ENCODE measurements around the gene FGR. TPM values are rescaled to one million over a fixed set of nuclear protein-coding genes. Genes with fewer than 3 reads are reported as not detected.

Gene FGR
- polyA plus RNA-seq, 1 donor: 4.0 TPM

- H3K36me3 ChIP-seq (ENCODE audit: control insufficient read depth, insufficient read depth, low read length): no peaks in the 10 kb centered on the region
- H3K4me3 ChIP-seq (ENCODE audit: low read length): peak overlapping the region; percentile 19
- peaks cover 2% of the 10 kb centered on the region for H3K27me3 ChIP-seq (ENCODE audit: control insufficient read depth, insufficient read depth, low read length)
- no peaks in the 10 kb centered on the region for H3K9me3 ChIP-seq (ENCODE audit: control insufficient read depth, low read depth, low read length)
- no peak overlapping the region for H3K27ac ChIP-seq (ENCODE audit: low read length)
- DNase-seq: peak; percentile 58 to 61
- 80% methylated on average over 1 of the region's 36 CpGs for WGBS (ENCODE audit: insufficient coverage, low lambda C conversion rate)
- H3K4me1 ChIP-seq (ENCODE audit: control insufficient read depth, insufficient read depth, low read length): peaks cover 16% of the 10 kb centered on the region
Observed at GRCh38 chr1:27668808-27669723, 34.1 kb upstream of the FGR start.

GRCh38 chr1:27668121-27668807 is 33.3 kb upstream of the FGR start:
- no CpG with 5 or more reads among the region's 42 CpGs for WGBS (ENCODE audit: insufficient coverage, low lambda C conversion rate)
- H3K36me3 ChIP-seq (ENCODE audit: control insufficient read depth, insufficient read depth, low read length): no peaks in the 10 kb centered on the region
- no peak overlapping the region for H3K27ac ChIP-seq (ENCODE audit: low read length)
- no peak overlapping the region for H3K4me3 ChIP-seq (ENCODE audit: low read length)
- peaks cover 16% of the 10 kb centered on the region for H3K4me1 ChIP-seq (ENCODE audit: control insufficient read depth, insufficient read depth, low read length)
- no peak for DNase-seq
- H3K9me3 ChIP-seq (ENCODE audit: control insufficient read depth, low read depth, low read length): no peaks in the 10 kb centered on the region
- peaks cover 2% of the 10 kb centered on the region for H3K27me3 ChIP-seq (ENCODE audit: control insufficient read depth, insufficient read depth, low read length)

- Histone ChIP-seq H3K27me3 (ENCODE audit: control insufficient read depth, insufficient read depth, low read length) (peaks cover 2% of the 10 kb centered on the region), H3K4me1 (ENCODE audit: control insufficient read depth, insufficient read depth, low read length) (peaks cover 12% of the 10 kb centered on the region), H3K9me3 (ENCODE audit: control insufficient read depth, low read depth, low read length) (no peaks in the 10 kb centered on the region), H3K36me3 (ENCODE audit: control insufficient read depth, insufficient read depth, low read length) (no peaks in the 10 kb centered on the region), H3K27ac (ENCODE audit: low read length) (no peak overlapping the region), H3K4me3 (ENCODE audit: low read length) (no peak overlapping the region)
- DNase-seq: no peak
- WGBS (ENCODE audit: insufficient coverage, low lambda C conversion rate): 83% methylated on average over 2 of the region's 6 CpGs
Observed at GRCh38 chr1:27666791-27667254, 31.8 kb upstream of the FGR start.

GRCh38 chr1:27666294-27666693 is 31.3 kb upstream of the FGR start:
- no peak for DNase-seq
- Histone ChIP-seq H3K36me3 (ENCODE audit: control insufficient read depth, insufficient read depth, low read length) (no peaks in the 10 kb centered on the region), H3K4me1 (ENCODE audit: control insufficient read depth, insufficient read depth, low read length) (peaks cover 8% of the 10 kb centered on the region), H3K27me3 (ENCODE audit: control insufficient read depth, insufficient read depth, low read length) (peaks cover 2% of the 10 kb centered on the region), H3K27ac (ENCODE audit: low read length) (no peak overlapping the region), H3K9me3 (ENCODE audit: control insufficient read depth, low read depth, low read length) (no peaks in the 10 kb centered on the region), H3K4me3 (ENCODE audit: low read length) (no peak overlapping the region)
- no CpG with 5 or more reads among the region's 4 CpGs for WGBS (ENCODE audit: insufficient coverage, low lambda C conversion rate)

- H3K9me3 ChIP-seq (ENCODE audit: control insufficient read depth, low read depth, low read length): no peaks in the 10 kb centered on the region
- H3K36me3 ChIP-seq (ENCODE audit: control insufficient read depth, insufficient read depth, low read length): no peaks in the 10 kb centered on the region
- peaks cover 10% of the 10 kb centered on the region for H3K4me1 ChIP-seq (ENCODE audit: control insufficient read depth, insufficient read depth, low read length)
- H3K27me3 ChIP-seq (ENCODE audit: control insufficient read depth, insufficient read depth, low read length): peaks cover 2% of the 10 kb centered on the region
- DNase-seq: no peak
- no peak overlapping the region for H3K27ac ChIP-seq (ENCODE audit: low read length)
- no peak overlapping the region for H3K4me3 ChIP-seq (ENCODE audit: low read length)
- WGBS (ENCODE audit: insufficient coverage, low lambda C conversion rate): no CpG with 5 or more reads among the region's 9 CpGs
Observed at GRCh38 chr1:27665016-27665651, 30.1 kb upstream of the FGR start.

- peaks cover 9% of the 10 kb centered on the region for H3K4me1 ChIP-seq (ENCODE audit: control insufficient read depth, insufficient read depth, low read length)
- H3K36me3 ChIP-seq (ENCODE audit: control insufficient read depth, insufficient read depth, low read length): no peaks in the 10 kb centered on the region
- peaks cover 2% of the 10 kb centered on the region for H3K27me3 ChIP-seq (ENCODE audit: control insufficient read depth, insufficient read depth, low read length)
- no peak for DNase-seq
- H3K9me3 ChIP-seq (ENCODE audit: control insufficient read depth, low read depth, low read length): no peaks in the 10 kb centered on the region
- no peak overlapping the region for H3K4me3 ChIP-seq (ENCODE audit: low read length)
- no peak overlapping the region for H3K27ac ChIP-seq (ENCODE audit: low read length)
- no CpG with 5 or more reads among the region's 8 CpGs for WGBS (ENCODE audit: insufficient coverage, low lambda C conversion rate)
Observed at GRCh38 chr1:27664291-27664690, 29.3 kb upstream of the FGR start.

GRCh38 chr1:27662707-27663393 is 27.9 kb upstream of the FGR start:
- 0% methylated on average over 1 of the region's 12 CpGs for WGBS (ENCODE audit: insufficient coverage, low lambda C conversion rate)
- Histone ChIP-seq H3K27ac (ENCODE audit: low read length) (no peak overlapping the region), H3K4me1 (ENCODE audit: control insufficient read depth, insufficient read depth, low read length) (peaks cover 7% of the 10 kb centered on the region), H3K36me3 (ENCODE audit: control insufficient read depth, insufficient read depth, low read length) (no peaks in the 10 kb centered on the region), H3K4me3 (ENCODE audit: low read length) (no peak overlapping the region), H3K9me3 (ENCODE audit: control insufficient read depth, low read depth, low read length) (no peaks in the 10 kb centered on the region), H3K27me3 (ENCODE audit: control insufficient read depth, insufficient read depth, low read length) (no peaks in the 10 kb centered on the region)
- DNase-seq: peak; percentile 62 to 66

GRCh38 chr1:27662261-27662660 is 27.3 kb upstream of the FGR start:
- Histone ChIP-seq H3K4me1 (ENCODE audit: control insufficient read depth, insufficient read depth, low read length) (peaks cover 7% of the 10 kb centered on the region), H3K4me3 (ENCODE audit: low read length) (no peak overlapping the region), H3K9me3 (ENCODE audit: control insufficient read depth, low read depth, low read length) (no peaks in the 10 kb centered on the region), H3K27me3 (ENCODE audit: control insufficient read depth, insufficient read depth, low read length) (no peaks in the 10 kb centered on the region), H3K36me3 (ENCODE audit: control insufficient read depth, insufficient read depth, low read length) (no peaks in the 10 kb centered on the region), H3K27ac (ENCODE audit: low read length) (no peak overlapping the region)
- no peak for DNase-seq
- WGBS (ENCODE audit: insufficient coverage, low lambda C conversion rate): no CpG with 5 or more reads among the region's 5 CpGs

GRCh38 chr1:27661412-27662075 is 26.6 kb upstream of the FGR start:
- Histone ChIP-seq H3K9me3 (ENCODE audit: control insufficient read depth, low read depth, low read length) (no peaks in the 10 kb centered on the region), H3K4me1 (ENCODE audit: control insufficient read depth, insufficient read depth, low read length) (peaks cover 7% of the 10 kb centered on the region), H3K27me3 (ENCODE audit: control insufficient read depth, insufficient read depth, low read length) (no peaks in the 10 kb centered on the region), H3K4me3 (ENCODE audit: low read length) (no peak overlapping the region), H3K36me3 (ENCODE audit: control insufficient read depth, insufficient read depth, low read length) (no peaks in the 10 kb centered on the region), H3K27ac (ENCODE audit: low read length) (no peak overlapping the region)
- no CpG with 5 or more reads among the region's 8 CpGs for WGBS (ENCODE audit: insufficient coverage, low lambda C conversion rate)
- DNase-seq: no peak

Data from large intestine (tissue), 3 donors.